ENCODE data around the gene TSPAN8. TPM values are rescaled to one million over a fixed set of nuclear protein-coding genes. Genes with fewer than 3 reads are reported as not detected.

Gene TSPAN8
- polyA plus RNA-seq, 1 experiment = not detected

- POLR2A ChIA-PET = no interaction called here
- H3K4me3 ChIP-seq (ENCODE audit: low read depth, low read length) = no peak overlapping the region
- no peak overlapping the region for H3K27ac ChIP-seq (ENCODE audit: low read depth, low read length)
- TF ChIP-seq CTCF (IDR thresholded peaks at IDR 0.05; ENCODE audit: low read depth, low read length) = no peak
- CTCF ChIA-PET = no interaction called here
- no peak for DNase-seq (ENCODE audit: low read depth, low spot score)
- no peaks in the 10 kb centered on the region for H3K27me3 ChIP-seq (ENCODE audit: control insufficient read depth, insufficient read depth, low read length)
- H3K9me3 ChIP-seq (ENCODE audit: control insufficient read depth, insufficient read depth, low read length) = no peaks in the 10 kb centered on the region
Measured at GRCh38 chr12:71160585-71160984, 2.8 kb upstream of the TSPAN8 start.

- CTCF ChIA-PET = no interaction called here
Measured at GRCh38 chr12:71159878-71160277, 2.1 kb upstream of the TSPAN8 start.

GRCh38 chr12:71159264-71159663, 1.5 kb upstream of the TSPAN8 start:
- no peak overlapping the region for H3K27ac ChIP-seq (ENCODE audit: low read depth, low read length)
- no peaks in the 10 kb centered on the region for H3K27me3 ChIP-seq (ENCODE audit: control insufficient read depth, insufficient read depth, low read length)
- POLR2A ChIA-PET = no interaction called here
- no peaks in the 10 kb centered on the region for H3K9me3 ChIP-seq (ENCODE audit: control insufficient read depth, insufficient read depth, low read length)
- CTCF ChIA-PET = no interaction called here
- DNase-seq (ENCODE audit: low read depth, low spot score) = no peak
- TF ChIP-seq CTCF (IDR thresholded peaks at IDR 0.05; ENCODE audit: low read depth, low read length) = no peak
- H3K4me3 ChIP-seq (ENCODE audit: low read depth, low read length) = no peak overlapping the region

More at GRCh38 chr12:71159878-71160277, 2.1 kb upstream of the TSPAN8 start:
- no peaks in the 10 kb centered on the region for H3K27me3 ChIP-seq (ENCODE audit: control insufficient read depth, insufficient read depth, low read length)
- H3K27ac ChIP-seq (ENCODE audit: low read depth, low read length) = no peak overlapping the region
- no peak for TF ChIP-seq CTCF (IDR thresholded peaks at IDR 0.05; ENCODE audit: low read depth, low read length)
- POLR2A ChIA-PET = no interaction called here
- no peak overlapping the region for H3K4me3 ChIP-seq (ENCODE audit: low read depth, low read length)
- H3K9me3 ChIP-seq (ENCODE audit: control insufficient read depth, insufficient read depth, low read length) = no peaks in the 10 kb centered on the region
- no peak for DNase-seq (ENCODE audit: low read depth, low spot score)

GRCh38 chr12:71158361-71158882, 623 bp upstream of the TSPAN8 start:
- no peak overlapping the region for H3K4me3 ChIP-seq (ENCODE audit: low read depth, low read length)
- H3K9me3 ChIP-seq (ENCODE audit: control insufficient read depth, insufficient read depth, low read length) = no peaks in the 10 kb centered on the region
- DNase-seq (ENCODE audit: low read depth, low spot score) = no peak
- TF ChIP-seq CTCF (IDR thresholded peaks at IDR 0.05; ENCODE audit: low read depth, low read length) = no peak
- POLR2A ChIA-PET = no interaction called here
- H3K27ac ChIP-seq (ENCODE audit: low read depth, low read length) = no peak overlapping the region
- CTCF ChIA-PET = no interaction called here
- no peaks in the 10 kb centered on the region for H3K27me3 ChIP-seq (ENCODE audit: control insufficient read depth, insufficient read depth, low read length)

GRCh38 chr12:71155225-71155624, 2.6 kb downstream of the TSPAN8 start:
- ChIA-PET POLR2A (no interaction called here), CTCF (no interaction called here)
- Histone ChIP-seq H3K27me3 (ENCODE audit: control insufficient read depth, insufficient read depth, low read length) (no peaks in the 10 kb centered on the region), H3K4me3 (ENCODE audit: low read depth, low read length) (no peak overlapping the region), H3K9me3 (ENCODE audit: control insufficient read depth, insufficient read depth, low read length) (no peaks in the 10 kb centered on the region), H3K27ac (ENCODE audit: low read depth, low read length) (no peak overlapping the region)
- DNase-seq (ENCODE audit: low read depth, low spot score) = no peak
- TF ChIP-seq CTCF (IDR thresholded peaks at IDR 0.05; ENCODE audit: low read depth, low read length) = no peak

Measured in AG04450 (cell line).